ENCODE results near the gene MYO19. TPM values are rescaled to one million over a fixed set of nuclear protein-coding genes. Genes with fewer than 3 reads are reported as not detected.

MYO19 gene
- total RNA-seq, 8 experiments from 2014 or later, result 15.3 to 103 (median 31.1) TPM

- Histone ChIP-seq H3K4me1 (replicated peaks in 1 of 2) (no peaks in the 10 kb centered on the region), H3K4me3 (no peak overlapping the region), H3K27ac (no peak overlapping the region)
- no peak for ATAC-seq (replicated peaks in 6 of 8)
- WGBS, 10 experiments, result 60 to 100% (median 80%) methylated on average over 1 to 4 of the region's 6 CpGs; no CpG with 5 or more reads in 5 of the 10 experiments
- in situ Hi-C loops (cut with MboI; ENCODE audit: low pct_unique_long_range_greater_than_20kb in 2 of 9, low sequenced_read_pairs in 9 of 9, unreplicated experiment in 9 of 9), result no loop called here
These were observed 28.3 kb downstream of the MYO19 start for GRCh38 chr17:36506249-36506826.

GRCh38 chr17:36505171-36505570, 29.5 kb downstream of the MYO19 start:
- no peak for ATAC-seq (replicated peaks in 6 of 8)
- Histone ChIP-seq H3K27ac (no peak overlapping the region), H3K4me1 (replicated peaks in 1 of 2) (no peaks in the 10 kb centered on the region), H3K4me3 (no peak overlapping the region)
- WGBS, 10 experiments, result 60 to 100% (median 80%) methylated on average over 1 to 3 of the region's 8 CpGs; no CpG with 5 or more reads in 4 of the 10 experiments
- in situ Hi-C loops (cut with MboI; ENCODE audit: low pct_unique_long_range_greater_than_20kb in 2 of 9, low sequenced_read_pairs in 9 of 9, unreplicated experiment in 9 of 9), result no loop called here

DNA sequence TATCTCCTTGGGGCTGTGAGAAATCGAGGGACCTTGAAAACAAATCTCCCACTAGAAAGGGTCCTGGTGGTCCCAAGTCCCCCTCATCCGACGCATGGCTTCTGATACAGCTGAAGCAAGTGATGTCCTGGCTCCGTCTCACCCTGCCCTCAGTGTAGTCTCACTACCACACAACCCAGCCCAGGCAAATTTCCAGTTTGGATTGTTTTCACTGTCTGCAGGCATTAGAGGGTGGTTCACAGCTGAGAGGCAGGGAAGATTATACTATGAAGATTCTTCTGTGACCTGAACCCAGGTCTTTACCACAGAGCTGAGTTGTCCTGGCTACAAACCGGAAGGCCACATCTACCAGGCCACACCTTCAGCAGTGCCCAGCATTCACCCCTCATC, 30.5 kb downstream of the MYO19 start:
- in situ Hi-C loops (cut with MboI; ENCODE audit: low pct_unique_long_range_greater_than_20kb in 2 of 9, low sequenced_read_pairs in 9 of 9, unreplicated experiment in 9 of 9), result no loop called here
- Histone ChIP-seq H3K4me1 (replicated peaks in 1 of 2) (no peaks in the 10 kb centered on the region), H3K4me3 (no peak overlapping the region), H3K27ac (no peak overlapping the region)
- no peak for ATAC-seq (replicated peaks in 6 of 8)
- 67 to 100% (median 93%) methylated on average over 1 to 4 of the region's 5 CpGs; no CpG with 5 or more reads in 4 of the 10 experiments for WGBS, 10 experiments

GRCh38 chr17:36503456-36504155, 31.1 kb downstream of the MYO19 start:
- no peak overlapping the region for H3K4me3 ChIP-seq
- no peaks in the 10 kb centered on the region for H3K4me1 ChIP-seq (replicated peaks in 1 of 2)
- H3K27ac ChIP-seq, result no peak overlapping the region
- 78 to 100% (median 93%) methylated on average over 1 to 4 of the region's 7 CpGs; no CpG with 5 or more reads in 6 of the 10 experiments for WGBS, 10 experiments
- ATAC-seq (replicated peaks in 6 of 8), result no peak
- in situ Hi-C loops (cut with MboI; ENCODE audit: low pct_unique_long_range_greater_than_20kb in 2 of 9, low sequenced_read_pairs in 9 of 9, unreplicated experiment in 9 of 9), result no loop called here

DNA sequence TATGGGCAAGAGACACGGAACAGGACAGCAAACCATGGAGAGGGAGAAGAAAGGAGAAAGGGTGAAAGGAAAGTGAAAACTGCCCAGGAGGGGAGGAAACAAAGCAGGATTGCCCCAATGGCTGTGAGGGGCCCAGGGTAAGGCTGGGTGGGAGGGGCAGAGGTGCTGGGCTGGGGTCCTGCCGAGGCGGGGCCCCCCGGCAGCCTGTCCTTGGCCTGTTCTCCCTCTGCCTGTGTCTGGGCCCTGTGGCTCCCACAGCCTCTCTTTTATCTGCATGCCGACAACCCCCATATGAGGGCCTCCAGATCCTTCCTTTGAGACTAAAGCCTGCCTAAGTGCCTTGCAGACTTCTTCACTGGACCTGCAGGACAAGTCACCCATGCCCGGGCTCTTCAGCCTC, 32.7 kb downstream of the MYO19 start:
- Histone ChIP-seq H3K4me1 (replicated peaks in 1 of 2) (no peaks in the 10 kb centered on the region), H3K27ac (no peak overlapping the region), H3K4me3 (no peak overlapping the region)
- in situ Hi-C loops (cut with MboI; ENCODE audit: low pct_unique_long_range_greater_than_20kb in 2 of 9, low sequenced_read_pairs in 9 of 9, unreplicated experiment in 9 of 9), result no loop called here
- 67 to 100% (median 100%) methylated on average over 1 to 2 of the region's 6 CpGs; no CpG with 5 or more reads in 4 of the 10 experiments for WGBS, 10 experiments
- no peak for ATAC-seq (replicated peaks in 6 of 8)

GRCh38 chr17:36501351-36501750, 33.3 kb downstream of the MYO19 start:
- no peak overlapping the region for H3K4me3 ChIP-seq
- ATAC-seq (replicated peaks in 6 of 8), result no peak
- WGBS, 10 experiments, result 80 to 100% (median 100%) methylated on average over 1 to 3 of the region's 3 CpGs; no CpG with 5 or more reads in 7 of the 10 experiments
- no peak overlapping the region for H3K27ac ChIP-seq
- in situ Hi-C loops (cut with MboI; ENCODE audit: low pct_unique_long_range_greater_than_20kb in 2 of 9, low sequenced_read_pairs in 9 of 9, unreplicated experiment in 9 of 9), result no loop called here
- H3K4me1 ChIP-seq (replicated peaks in 1 of 2), result peaks cover 0 to 4% of the 10 kb centered on the region in 2 donors

DNA sequence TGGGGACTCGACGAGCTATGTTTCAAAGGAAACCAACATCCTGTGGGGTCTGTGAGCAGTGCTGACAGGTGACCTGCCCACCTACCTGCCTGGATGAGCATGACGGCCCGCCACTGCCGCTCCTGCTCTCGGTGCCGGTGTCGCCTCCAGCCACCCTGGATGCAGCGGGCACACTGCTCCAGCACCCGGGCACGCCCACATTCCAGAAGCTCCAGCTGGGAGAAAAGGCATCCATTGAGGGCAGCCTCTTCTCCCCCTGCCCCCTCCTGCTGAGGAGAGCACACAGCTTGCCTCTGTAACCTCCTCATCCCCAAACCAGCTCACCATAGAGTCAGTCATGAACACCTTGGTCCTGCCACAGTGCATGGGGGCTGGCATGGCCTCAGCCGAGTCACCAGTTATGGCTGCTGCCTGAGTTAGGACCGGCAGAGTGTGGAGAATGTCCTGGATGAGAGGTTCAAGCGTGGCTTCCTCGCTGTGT, 33.9 kb downstream of the MYO19 start:
- ATAC-seq (replicated peaks in 6 of 8), result peak in 1 of 8 experiments; percentile 17
- Histone ChIP-seq H3K4me3 (no peak overlapping the region), H3K4me1 (replicated peaks in 1 of 2) (peaks cover 0 to 10% of the 10 kb centered on the region in 2 donors), H3K27ac (no peak overlapping the region)
- 83 to 100% (median 95%) methylated on average over 1 to 8 of the region's 15 CpGs; no CpG with 5 or more reads in 3 of the 10 experiments for WGBS, 10 experiments
- in situ Hi-C loops (cut with MboI; ENCODE audit: low pct_unique_long_range_greater_than_20kb in 2 of 9, low sequenced_read_pairs in 9 of 9, unreplicated experiment in 9 of 9), result no loop called here

DNA sequence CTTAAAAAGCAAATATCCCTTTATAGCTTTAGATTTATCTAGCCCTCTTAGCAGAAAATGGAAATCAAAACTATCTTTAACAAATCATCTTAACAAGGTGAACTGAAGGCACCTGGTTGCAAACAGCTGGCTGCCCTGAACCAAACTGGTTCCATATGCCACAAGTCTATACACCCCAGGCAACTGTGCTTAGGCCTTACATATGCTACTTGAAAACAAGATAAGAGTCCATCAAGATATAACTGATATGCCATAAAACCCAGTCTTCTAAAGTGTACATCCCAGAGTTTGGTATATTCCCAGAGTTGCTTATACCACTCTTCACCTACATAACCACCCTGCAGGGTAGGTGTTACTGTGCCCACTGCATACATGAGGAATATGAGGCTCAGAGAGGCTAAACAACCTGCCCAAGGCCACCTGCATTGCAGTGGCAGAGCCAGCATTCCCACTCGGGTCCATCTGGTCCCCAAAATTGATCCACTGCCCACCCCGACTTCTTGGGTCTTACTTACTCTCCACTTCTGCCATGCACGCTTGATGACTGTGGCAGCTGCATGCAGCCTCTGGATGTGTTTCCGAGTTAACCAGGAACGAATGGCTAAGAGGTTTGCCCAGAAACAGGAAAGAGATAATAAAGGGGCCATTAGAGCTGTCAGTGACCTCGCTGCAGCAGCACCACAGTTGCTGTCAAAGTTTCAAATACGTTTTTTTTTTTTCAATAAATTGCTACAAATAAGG, 35.9 kb downstream of the MYO19 start:
- H3K4me3 ChIP-seq, result no peak overlapping the region
- in situ Hi-C loops (cut with MboI; ENCODE audit: low pct_unique_long_range_greater_than_20kb in 2 of 9, low sequenced_read_pairs in 9 of 9, unreplicated experiment in 9 of 9), result loop anchor here in 4 of 9 experiments (25.0 kb wide), 2 partner anchors 311 to 536 kb away; partner anchors contain the start of genes CCL3L1 (in 1 of the 4), CCL3L3 (in 1 of the 4) and TBC1D3B (in 1 of the 4)
- no peak overlapping the region for H3K27ac ChIP-seq
- ATAC-seq (replicated peaks in 6 of 8), result no peak
- 46 to 94% (median 80%) methylated on average over 3 to 7 of the region's 7 CpGs; no CpG with 5 or more reads in 3 of the 10 experiments for WGBS, 10 experiments
- H3K4me1 ChIP-seq (replicated peaks in 1 of 2), result peaks cover 4 to 19% of the 10 kb centered on the region in 2 donors

- Histone ChIP-seq H3K27ac (no peak overlapping the region), H3K4me1 (replicated peaks in 1 of 2) (peaks cover 9 to 19% of the 10 kb centered on the region in 2 donors), H3K4me3 (no peak overlapping the region)
- WGBS, 10 experiments, result 44 to 100% (median 93%) methylated on average over 3 to 9 of the region's 9 CpGs; no CpG with 5 or more reads in 5 of the 10 experiments
- ATAC-seq (replicated peaks in 6 of 8), result peak in 1 of 8 experiments; percentile 71
- in situ Hi-C loops (cut with MboI; ENCODE audit: low pct_unique_long_range_greater_than_20kb in 2 of 9, low sequenced_read_pairs in 9 of 9, unreplicated experiment in 9 of 9), result loop anchor here in 4 of 9 experiments (25.0 kb wide), 2 partner anchors 311 to 536 kb away; partner anchors contain the start of genes CCL3L1 (in 1 of the 4), CCL3L3 (in 1 of the 4) and TBC1D3B (in 1 of the 4)
These were observed 36.5 kb downstream of the MYO19 start for GRCh38 chr17:36498155-36498554.

DNA sequence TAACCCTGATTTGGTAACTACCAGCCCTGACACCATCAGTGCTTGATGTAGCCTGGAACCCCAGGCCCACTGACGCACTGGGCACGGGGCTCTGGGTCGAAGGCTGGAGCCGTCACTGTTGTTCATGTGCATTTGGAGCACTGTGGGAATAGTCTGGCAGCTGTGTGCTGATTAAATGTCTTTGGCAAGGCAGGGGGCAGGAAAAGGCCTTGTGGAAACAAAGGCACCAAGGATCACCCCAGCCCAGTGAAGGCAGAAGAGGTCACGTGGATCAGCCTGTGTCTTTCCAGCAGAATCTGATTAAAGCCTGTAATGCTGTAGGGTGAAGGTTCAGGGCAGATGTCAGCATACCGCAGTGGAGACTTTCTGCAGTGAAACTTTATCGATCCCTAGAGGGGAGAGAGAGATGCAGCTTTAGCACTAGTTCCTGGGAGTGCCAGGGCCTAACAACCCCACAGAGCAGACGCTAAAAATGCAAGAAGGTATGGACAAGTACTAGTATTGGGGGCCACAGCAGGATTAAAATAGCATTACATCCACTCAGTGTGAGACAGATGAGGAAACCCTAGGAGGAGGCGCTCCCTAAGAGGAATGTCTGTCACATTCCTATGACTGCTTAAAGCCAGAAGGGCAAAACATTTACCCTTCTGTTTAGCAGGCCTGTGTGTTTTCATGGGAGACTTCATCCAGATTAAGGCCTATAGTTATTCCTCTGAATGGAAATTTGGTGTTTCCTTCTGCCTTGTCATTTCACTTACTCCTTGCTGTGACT, 38.5 kb downstream of the MYO19 start:
- peak in 2 of 8 experiments; percentile 28 to 32 for ATAC-seq (replicated peaks in 6 of 8)
- H3K4me1 ChIP-seq (replicated peaks in 1 of 2), result peaks cover 9 to 19% of the 10 kb centered on the region in 2 donors
- in situ Hi-C loops (cut with MboI; ENCODE audit: low pct_unique_long_range_greater_than_20kb in 2 of 9, low sequenced_read_pairs in 9 of 9, unreplicated experiment in 9 of 9), result loop anchor here in 4 of 9 experiments (25.0 kb wide), 2 partner anchors 309 to 534 kb away; partner anchors contain the start of genes CCL3L1 (in 1 of the 4), CCL3L3 (in 1 of the 4) and TBC1D3B (in 1 of the 4)
- peak overlapping the region in 1 of 2 donors; percentile 41 for H3K27ac ChIP-seq
- H3K4me3 ChIP-seq, result no peak overlapping the region
- WGBS, 10 experiments, result 64 to 100% (median 74%) methylated on average over 1 to 6 of the region's 9 CpGs; no CpG with 5 or more reads in 3 of the 10 experiments

DNA sequence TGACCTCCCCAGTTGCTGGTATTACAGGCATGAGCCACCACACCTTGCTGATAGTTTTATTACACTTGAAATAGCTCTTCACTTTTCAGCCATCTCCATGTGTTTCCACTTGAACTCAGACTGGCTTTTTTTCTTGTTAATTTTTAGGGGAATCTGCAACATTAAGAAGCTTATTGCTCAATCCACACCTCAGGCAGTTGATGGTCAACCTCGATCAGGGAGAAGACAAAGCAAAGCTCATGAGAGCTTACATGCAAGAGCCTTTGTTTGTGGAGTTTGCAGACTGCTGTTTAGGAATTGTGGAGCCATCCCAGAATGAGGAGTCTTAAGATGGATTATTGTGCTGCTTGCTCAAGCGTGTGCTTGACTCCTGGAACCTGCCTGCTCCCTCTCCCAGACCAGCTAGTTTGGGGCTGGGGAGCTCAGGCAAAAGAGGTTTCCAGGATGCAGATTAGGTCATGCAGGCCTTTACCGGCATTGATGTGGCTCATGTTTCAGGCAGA, 39.5 kb downstream of the MYO19 start:
- Histone ChIP-seq H3K27ac (no peak overlapping the region), H3K4me3 (no peak overlapping the region), H3K4me1 (replicated peaks in 1 of 2) (peaks cover 9 to 19% of the 10 kb centered on the region in 2 donors)
- WGBS, 10 experiments, result 0 to 80% (median 39%) methylated on average over 1 to 3 of the region's 3 CpGs; no CpG with 5 or more reads in 2 of the 10 experiments
- ATAC-seq (replicated peaks in 6 of 8), result no peak
- in situ Hi-C loops (cut with MboI; ENCODE audit: low pct_unique_long_range_greater_than_20kb in 2 of 9, low sequenced_read_pairs in 9 of 9, unreplicated experiment in 9 of 9), result loop anchor here in 4 of 9 experiments (25.0 kb wide), 2 partner anchors 308 to 533 kb away; partner anchors contain the start of genes CCL3L1 (in 1 of the 4), CCL3L3 (in 1 of the 4) and TBC1D3B (in 1 of the 4)

All from motor neuron (in vitro differentiated cells).